Liver (tissue), 9 donors: ENCODE data around the gene CHD9NB. TPM values are rescaled to one million over a fixed set of nuclear protein-coding genes. Genes with fewer than 3 reads are reported as not detected.

ENCODE experiments used
- DNase-seq: peaks from one replicate; pipeline ENCODE4 v3.0.0-alpha.2; 2017; ENCODE audit warnings: low spot score
- H3K27ac ChIP-seq, 2 donors: one replicate each; pipeline ENCODE4 v1.7.0; 2013; ENCODE audit warnings: inconsistent platforms in 2 of 2, low read length in 2 of 2, control low read depth in 1 of 2, low read depth in 1 of 2, mild to moderate bottlenecking in 1 of 2
- H3K27me3 ChIP-seq, 4 donors: one replicate each; pipeline versions ENCODE4 v1.6.1 to v1.7.0; 2013; ENCODE audit warnings: low read length in 3 of 4, inconsistent platforms in 1 of 4, mild to moderate bottlenecking in 1 of 4, moderate library complexity in 1 of 4; ENCODE audit not compliant: control insufficient read depth in 4 of 4, insufficient read depth in 4 of 4
- H3K36me3 ChIP-seq, 4 donors: one replicate each; pipeline versions ENCODE4 v1.6.1 to v1.7.0; 2013; ENCODE audit warnings: low read length in 3 of 4, mild to moderate bottlenecking in 3 of 4, low read depth in 1 of 4, moderate library complexity in 1 of 4; ENCODE audit not compliant: control insufficient read depth in 4 of 4, insufficient read depth in 3 of 4
- H3K4me1 ChIP-seq, 4 donors: one replicate each; pipeline versions ENCODE4 v1.6.1 to v1.7.0; 2013; ENCODE audit warnings: low read length in 3 of 4, mild to moderate bottlenecking in 3 of 4, moderate library complexity in 1 of 4; ENCODE audit not compliant: control insufficient read depth in 4 of 4, insufficient read depth in 4 of 4
- H3K4me3 ChIP-seq, 3 donors: one replicate each; pipeline versions ENCODE4 v1.6.1 to v1.7.0; 2013; ENCODE audit warnings: low read length in 3 of 3, control low read depth in 1 of 3, low read depth in 1 of 3, mild to moderate bottlenecking in 1 of 3
- H3K9ac ChIP-seq, 2 donors: one replicate each; pipeline ENCODE4 v1.7.0; 2013; ENCODE audit warnings: low read length in 2 of 2, mild to moderate bottlenecking in 2 of 2, moderate library complexity in 2 of 2, control low read depth in 1 of 2, low read depth in 1 of 2
- H3K9me3 ChIP-seq, 4 donors: one replicate each; pipeline versions ENCODE4 v1.6.1 to v1.7.0; 2013; ENCODE audit warnings: low read length in 3 of 4; ENCODE audit not compliant: control insufficient read depth in 4 of 4
- CTCF ChIP-seq: fragments of 150-350 bp; IDR thresholded peaks from 2 replicates; pipeline ENCODE4 v1.5.1; 2017; ENCODE audit warnings: improper control_type of control experiment, low read depth, low read length; ENCODE audit not compliant: missing input control
- FOXA2 ChIP-seq: IDR thresholded peaks from 2 replicates; pipeline ENCODE4 v1.6.1; 2016; ENCODE audit warnings: antibody characterized with exemption
- GABPA ChIP-seq, 2 donors: IDR thresholded peaks in 1 of 2; conservative IDR thresholded peaks in 1 of 2; 2 replicates each; pipeline ENCODE4 v1.6.1; 2016; ENCODE audit warnings: antibody characterized with exemption in 2 of 2, mild to moderate bottlenecking in 1 of 2, moderate library complexity in 1 of 2
- HNF4A ChIP-seq, 2 donors: conservative IDR thresholded peaks; 2 replicates each; pipeline ENCODE4 v1.6.1; 2016; ENCODE audit warnings: antibody characterized with exemption in 2 of 2, mild to moderate bottlenecking in 2 of 2
- HNF4G ChIP-seq: IDR thresholded peaks from 2 replicates; pipeline ENCODE4 v1.6.1; 2016; ENCODE audit warnings: antibody characterized with exemption
- JUND ChIP-seq, 2 donors: IDR thresholded peaks; 2 replicates each; pipeline ENCODE4 v1.6.1; 2016; ENCODE audit warnings: antibody characterized with exemption in 2 of 2
- RAD21 ChIP-seq, 2 donors: IDR thresholded peaks; 2 replicates each; pipeline ENCODE4 v1.6.1; 2016; ENCODE audit warnings: antibody characterized with exemption in 2 of 2, mild to moderate bottlenecking in 2 of 2
- REST ChIP-seq: IDR thresholded peaks from 2 replicates; pipeline ENCODE4 v1.6.1; 2016; ENCODE audit warnings: antibody characterized with exemption, mild to moderate bottlenecking
- RXRA ChIP-seq, 2 donors: IDR thresholded peaks; 2 replicates each; pipeline ENCODE4 v1.6.1; 2017 to 2018; ENCODE audit warnings: antibody characterized with exemption in 2 of 2, mild to moderate bottlenecking in 1 of 2
- SP1 ChIP-seq: IDR thresholded peaks from 2 replicates; pipeline ENCODE4 v1.6.1; 2018; ENCODE audit warnings: antibody characterized with exemption, mild to moderate bottlenecking
- YY1 ChIP-seq: IDR thresholded peaks from 2 replicates; pipeline ENCODE4 v1.6.1; 2016; ENCODE audit warnings: antibody characterized with exemption, mild to moderate bottlenecking
- ZBTB33 ChIP-seq: IDR thresholded peaks from 2 replicates; pipeline ENCODE4 v1.6.1; 2016; ENCODE audit warnings: antibody characterized with exemption
- WGBS: extraction: QIAGEN DNeasy Blood & Tissue Kit; methylation state at CpG from one replicate; pipeline ENCODE4 v1.1.7; 2013; 5-methylcytosine and 5-hydroxymethylcytosine counted together
- polyA plus RNA-seq, 2 donors: library from polyadenylated mRNA; stranded (reverse) in 1 of 2; unstranded in 1 of 2; fragments of 200-250 nt in 1 of 2; fragments of >200 nt in 1 of 2; fragmentation: Nextera tagmentation in 1 of 2; extraction: Ambion mirVana in 1 of 2; gene quantifications; one replicate each; pipeline versions ENCODE4 v1.2.1 to v1.2.3, GENCODE V29; 2013 to 2015
- total RNA-seq, 2 donors: library from RNA; depleted of rRNA; stranded (reverse); fragments of >200 nt; gene quantifications; one replicate each; pipeline ENCODE4 v1.2.3, GENCODE V29; 2014
- donor health status: healthy.
- donor health status: healthy.
- donor health status: healthy.
- donor health status: healthy.
- donor health status: healthy.

CHD9NB gene
- total and polyA plus RNA-seq, 4 donors = 0.05 to 0.42 (median 0.18) TPM; not detected in 1

GRCh38 chr16:53083119-53083518, 30.4 kb upstream of the CHD9NB start:
- H3K4me1 ChIP-seq = peaks cover 12 to 31% (median 23%) of the 10 kb centered on the region in 4 donors
- no peak overlapping the region for H3K9ac ChIP-seq
- H3K4me3 ChIP-seq = no peak overlapping the region
- no peak for DNase-seq
- no peaks in the 10 kb centered on the region for H3K36me3 ChIP-seq
- H3K27me3 ChIP-seq = no peaks in the 10 kb centered on the region
- H3K27ac ChIP-seq = no peak overlapping the region
- 70% methylated on average over 1 of the region's 1 CpG for WGBS
- no peak for TF ChIP-seq JUND (IDR thresholded peaks at IDR 0.05)
- no peak for TF ChIP-seq REST
- TF ChIP-seq SP1 = no peak
- TF ChIP-seq HNF4A (conservative IDR thresholded peaks at IDR 0.05) = no peak
- TF ChIP-seq YY1 = no peak
- no peak for TF ChIP-seq FOXA2
- TF ChIP-seq GABPA (IDR thresholded peaks at IDR 0.05 in 1 of 2, conservative IDR thresholded peaks at IDR 0.05 in 1 of 2) = no peak
- TF ChIP-seq RXRA (IDR thresholded peaks at IDR 0.05) = no peak
- no peak for TF ChIP-seq CTCF
- TF ChIP-seq RAD21 (IDR thresholded peaks at IDR 0.05) = no peak
- TF ChIP-seq HNF4G = no peak
- H3K9me3 ChIP-seq = no peaks in the 10 kb centered on the region

- WGBS = 62% methylated on average over 4 of the region's 4 CpGs
- Histone ChIP-seq H3K9me3 (no peaks in the 10 kb centered on the region), H3K27ac (no peak overlapping the region), H3K36me3 (no peaks in the 10 kb centered on the region), H3K27me3 (no peaks in the 10 kb centered on the region), H3K4me1 (peaks cover 12 to 31% (median 24%) of the 10 kb centered on the region in 4 donors), H3K9ac (no peak overlapping the region), H3K4me3 (no peak overlapping the region)
- no peak for TF ChIP-seq ZBTB33
- TF ChIP-seq HNF4A (conservative IDR thresholded peaks at IDR 0.05) = peak in 1 of 2 donors; percentile 40
- peak in 1 of 2 donors; percentile 14 for TF ChIP-seq RXRA (IDR thresholded peaks at IDR 0.05)
- no peak for TF ChIP-seq HNF4G
- DNase-seq = no peak
Observed at GRCh38 chr16:53082509-53082908, 29.8 kb upstream of the CHD9NB start.
